Hippocampal formation (tissue), 2 donors: ENCODE data around the gene FNDC3A.
"Not testable (repeated sequence)": the region's sequence is repeated elsewhere in the genome, so short reads cannot be mapped to it uniquely, and the experiment has no call there.

ENCODE experiments used
- DNase-seq, 2 donors: peaks; one replicate each; lab custom pipeline; 2025; lab: John Stamatoyannopoulos, UW

The FNDC3A gene

DNA sequence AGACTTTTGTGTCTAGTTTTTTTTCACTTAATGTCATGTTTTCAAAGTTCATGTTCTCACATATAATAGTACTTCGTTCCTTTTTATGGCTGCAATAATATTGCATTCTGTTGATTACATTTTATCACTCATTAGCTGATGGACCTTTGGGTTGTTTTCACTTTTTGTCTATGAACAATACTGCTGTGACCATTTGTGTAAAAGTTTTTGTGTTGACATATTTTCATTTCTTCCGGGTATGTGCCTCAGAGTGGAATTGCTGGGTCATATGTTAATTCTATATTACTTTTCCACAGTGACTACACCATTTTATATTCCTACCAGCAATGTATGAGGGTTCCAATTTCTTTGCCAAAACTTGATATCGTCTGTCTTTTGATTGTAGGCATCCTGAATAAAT lies 158.6 kb downstream of the FNDC3A start:
- no peak for DNase-seq

GRCh38 chr13:49137138-49137643 lies 161.5 kb downstream of the FNDC3A start:
- DNase-seq: not testable (repeated sequence)

- no peak for DNase-seq
These were observed 165.3 kb downstream of the FNDC3A start for GRCh38 chr13:49140910-49141611.

DNA sequence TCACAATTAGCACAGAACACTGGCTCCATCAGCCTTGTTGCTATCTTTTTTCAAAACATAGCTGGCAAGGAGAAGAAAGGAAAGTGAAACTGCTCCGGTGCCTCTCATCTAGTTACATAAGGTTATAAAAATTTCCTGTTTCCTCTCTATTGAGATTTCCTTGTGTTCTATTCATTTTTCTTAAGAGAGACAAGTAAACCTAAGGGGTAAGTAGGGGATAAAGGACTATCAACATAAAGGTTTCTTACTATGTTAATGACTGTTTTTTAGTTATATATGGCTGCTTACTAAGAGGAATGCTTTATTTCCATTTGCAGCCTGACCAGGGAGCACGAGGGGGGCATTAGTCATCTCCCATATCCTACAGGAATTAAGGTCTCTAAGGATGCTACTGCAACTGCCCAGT lies 171.2 kb downstream of the FNDC3A start:
- DNase-seq: no peak

- no peak for DNase-seq
These were observed 172.7 kb downstream of the FNDC3A start for GRCh38 chr13:49148405-49148804.

GRCh38 chr13:49157955-49158584 lies 182.4 kb downstream of the FNDC3A start:
- not testable (repeated sequence) for DNase-seq

GRCh38 chr13:49163162-49163561 lies 187.4 kb downstream of the FNDC3A start:
- not testable (repeated sequence) for DNase-seq

DNA sequence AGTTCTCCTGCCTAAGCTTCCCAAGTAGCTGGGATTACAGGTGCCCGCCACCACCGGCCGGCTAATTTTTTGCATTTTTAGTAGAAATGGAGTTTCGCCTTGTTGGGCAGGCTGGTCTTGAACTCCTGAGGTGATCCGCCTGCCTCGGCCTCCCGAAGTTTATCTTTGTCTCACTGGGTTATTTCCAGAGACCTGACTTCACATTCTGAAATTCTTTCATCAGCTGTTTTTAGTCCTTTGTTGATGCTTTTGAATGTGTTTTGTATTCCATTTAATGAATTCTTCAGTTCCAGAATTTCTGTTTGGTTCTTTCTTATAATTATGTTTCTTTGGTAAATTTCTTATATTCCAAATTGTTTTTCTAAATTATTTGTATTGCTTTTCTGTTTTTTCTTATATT lies 189.0 kb downstream of the FNDC3A start:
- DNase-seq: no peak

DNA sequence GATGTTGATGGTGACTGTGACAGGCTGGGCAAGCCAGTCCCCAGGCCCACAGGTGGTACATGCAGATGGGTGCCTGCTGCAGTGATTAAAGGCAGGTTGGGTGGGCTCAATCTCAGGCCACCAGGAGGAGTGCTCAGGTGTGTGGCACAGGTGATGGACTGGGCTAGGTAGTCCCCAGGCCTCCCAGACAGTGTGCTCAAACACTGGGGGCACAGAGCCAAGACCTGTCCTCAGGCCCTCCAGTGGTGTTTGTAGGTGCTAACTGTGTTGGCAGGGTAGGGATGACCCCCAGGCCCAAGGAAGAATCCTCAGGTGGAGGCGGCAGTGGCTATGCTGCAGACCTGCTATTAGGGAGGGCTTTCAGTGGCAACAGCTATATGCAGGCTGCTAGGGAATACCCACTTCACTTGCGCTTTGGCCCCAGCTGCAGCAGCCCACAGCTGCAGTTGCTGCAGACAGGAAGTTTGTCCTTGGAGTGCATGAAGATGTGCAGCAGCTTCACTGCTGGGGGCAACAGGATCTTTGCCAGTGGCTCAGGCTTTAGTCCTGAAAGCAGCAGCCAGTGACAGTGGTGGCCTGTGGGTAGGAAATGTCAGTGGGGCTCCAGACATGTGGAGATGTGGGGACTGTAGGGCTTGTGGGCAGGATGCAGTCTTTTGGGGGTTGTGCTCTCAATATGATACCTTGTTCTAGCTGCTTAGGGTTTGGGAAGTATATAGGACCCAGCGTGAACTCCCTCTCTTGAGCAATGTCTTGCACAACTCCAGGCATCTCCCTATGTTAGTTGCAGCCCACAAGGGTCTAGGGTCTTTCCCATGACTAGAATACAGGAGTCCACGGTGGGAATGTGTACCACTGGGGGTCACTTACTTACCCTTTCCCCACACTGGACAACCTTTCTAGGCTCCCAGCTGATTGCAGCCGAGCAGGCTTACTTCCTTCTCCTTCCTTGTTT lies 190.4 kb downstream of the FNDC3A start:
- DNase-seq: no peak

GRCh38 chr13:49171359-49171758 lies 195.6 kb downstream of the FNDC3A start:
- no peak for DNase-seq

GRCh38 chr13:49183672-49184325 lies 208.1 kb downstream of the FNDC3A start:
- DNase-seq: no peak

GRCh38 chr13:49184621-49185020 lies 208.9 kb downstream of the FNDC3A start:
- no peak for DNase-seq

DNA sequence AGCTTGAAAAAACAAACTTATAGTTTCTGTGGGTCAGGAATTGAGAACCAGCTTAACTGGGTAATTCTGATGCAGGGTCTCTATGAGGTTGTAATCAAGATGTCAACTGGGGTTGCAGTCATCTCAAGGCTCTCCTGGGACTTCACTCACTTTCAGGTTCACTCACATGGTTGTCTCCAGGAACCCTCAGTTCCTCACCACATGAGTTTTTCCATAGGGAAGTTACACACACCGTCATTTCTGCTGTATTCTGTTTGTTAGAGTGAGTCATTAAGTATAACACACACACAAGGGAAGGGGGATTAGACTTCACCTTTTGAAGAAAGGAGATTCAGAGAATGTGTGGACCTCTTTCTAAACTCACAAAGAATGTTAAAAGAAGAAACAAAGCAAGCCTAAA lies 209.6 kb downstream of the FNDC3A start:
- no peak for DNase-seq

- no peak for DNase-seq
These were observed 215.2 kb downstream of the FNDC3A start for GRCh38 chr13:49190901-49191300.

- no peak for DNase-seq
These were observed 230.9 kb downstream of the FNDC3A start for GRCh38 chr13:49206641-49207040.

- no peak for DNase-seq
These were observed 232.9 kb downstream of the FNDC3A start for GRCh38 chr13:49208619-49209018.

- no peak for DNase-seq
These were observed 234.4 kb downstream of the FNDC3A start for GRCh38 chr13:49210114-49210513.

GRCh38 chr13:49210669-49211068 lies 235.0 kb downstream of the FNDC3A start:
- DNase-seq: no peak

DNA sequence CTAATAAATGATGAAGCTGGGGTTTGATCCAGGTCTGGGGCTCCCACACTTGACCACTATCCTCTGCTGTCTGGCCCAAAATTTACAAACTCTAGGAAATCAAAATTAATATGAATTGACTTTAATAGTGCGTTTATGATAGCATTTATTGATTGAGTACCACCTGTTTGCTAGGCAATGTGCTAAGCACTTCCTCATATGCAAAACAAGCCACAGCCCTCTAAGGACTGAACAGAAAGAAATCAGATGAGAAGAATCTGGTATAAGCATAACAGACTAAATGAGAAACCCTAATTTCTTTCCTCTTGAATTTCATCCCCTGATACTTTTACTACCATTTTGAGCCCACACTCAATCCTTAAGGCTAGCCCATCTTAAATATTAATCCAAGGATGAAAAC lies 237.8 kb downstream of the FNDC3A start:
- DNase-seq: no peak

- no peak for DNase-seq
These were observed 238.5 kb downstream of the FNDC3A start for GRCh38 chr13:49213997-49214916.

GRCh38 chr13:49214917-49215376 lies 239.2 kb downstream of the FNDC3A start:
- DNase-seq: no peak
